Endothelial cell of hepatic sinusoid (primary cell): ENCODE data around the gene THAP9.

Source experiments
- in situ Hi-C: cut with HindIII; loops from 2 replicates; pipeline ENCODE4 v1.10.0; 2017; ENCODE audit warnings: low sequenced_read_pairs

THAP9 gene

GRCh38 chr4:82954212-82954611, 53.7 kb downstream of the THAP9 start:
- in situ Hi-C loops = no loop called here

DNA sequence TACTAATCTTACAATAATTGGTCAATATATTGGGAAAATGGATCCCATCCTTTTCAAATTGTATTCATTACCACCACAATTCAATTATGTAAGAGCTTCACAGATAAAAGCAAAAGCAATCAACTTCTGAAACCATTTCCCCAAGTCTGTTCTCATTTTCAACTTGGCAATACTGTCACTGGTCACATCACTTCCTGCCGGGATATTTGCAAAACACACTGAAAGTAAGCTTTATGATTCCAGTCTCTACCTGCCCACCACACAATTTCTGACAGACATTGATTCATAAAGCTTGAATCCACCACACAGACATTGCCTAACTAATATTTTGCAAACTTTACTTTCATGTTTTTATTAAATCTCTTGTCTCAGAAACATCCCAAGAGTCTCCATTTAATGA, 56.5 kb downstream of the THAP9 start:
- in situ Hi-C loops = no loop called here

- in situ Hi-C loops = no loop called here
Observed at GRCh38 chr4:82965763-82966162, 65.2 kb downstream of the THAP9 start.

GRCh38 chr4:82968972-82969371, 68.4 kb downstream of the THAP9 start:
- in situ Hi-C loops = no loop called here

GRCh38 chr4:82969414-82969813, 68.9 kb downstream of the THAP9 start:
- in situ Hi-C loops = no loop called here
